IMR-90 (cell line): ENCODE data around the gene MICU1.

Source experiments
- BHLHE40 ChIP-seq: fragments of 150-350 bp; IDR thresholded peaks from 2 replicates; pipeline ENCODE4 v1.6.1; 2016; ENCODE audit warnings: mild to moderate bottlenecking, low read depth, low read length
- CEBPB ChIP-seq: IDR thresholded peaks from 2 replicates; pipeline ENCODE4 v1.6.1; 2012; ENCODE audit warnings: low read depth, low read length, improper control_type of control experiment
- CTCF ChIP-seq: conservative IDR thresholded peaks from 2 replicates; pipeline ENCODE4 v1.5.1; 2012; ENCODE audit warnings: mild to moderate bottlenecking, low read depth, low read length, improper control_type of control experiment
- FOS ChIP-seq: fragments of 150-350 bp; IDR thresholded peaks from 2 replicates; pipeline ENCODE4 v1.6.1; 2016; ENCODE audit warnings: low read depth, low read length
- POLR2A ChIP-seq: IDR thresholded peaks from 2 replicates; pipeline ENCODE4 v1.6.1; 2012; ENCODE audit warnings: mild to moderate bottlenecking, low read depth, low read length
- RFX5 ChIP-seq: IDR thresholded peaks from 2 replicates; pipeline ENCODE4 v1.8.0; 2012; ENCODE audit warnings: low read depth, mild to moderate bottlenecking, low read length, moderate library complexity
- SMC3 ChIP-seq: fragments of 150-350 bp; IDR thresholded peaks from 2 replicates; pipeline ENCODE4 v1.6.1; 2016; ENCODE audit warnings: low read depth, mild to moderate bottlenecking, antibody characterized with exemption, low read length, moderate library complexity

DNA sequence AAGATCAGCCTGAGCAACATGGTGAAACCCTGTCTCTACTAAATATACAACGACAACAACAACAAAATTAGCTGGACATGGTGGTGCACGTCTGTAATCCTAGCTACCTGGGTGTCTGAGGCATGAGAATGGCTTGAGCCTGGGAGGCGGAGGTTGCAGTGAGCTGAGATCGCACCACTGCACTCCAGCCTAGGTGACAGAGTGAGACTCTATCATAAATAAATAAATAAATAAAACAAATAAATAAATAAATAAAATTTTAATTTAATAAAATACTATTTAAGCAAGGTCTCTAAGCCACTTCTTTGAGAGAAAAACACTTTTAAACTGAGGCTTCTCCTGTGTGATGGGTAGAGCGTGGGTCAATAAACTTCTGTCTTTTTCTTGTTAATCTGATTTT, 38.3 kb downstream of the MICU1 start:
- TF ChIP-seq CTCF = no peak
- TF ChIP-seq CEBPB = no peak
- no peak for TF ChIP-seq POLR2A
- no peak for TF ChIP-seq RFX5
- TF ChIP-seq FOS = no peak
- TF ChIP-seq SMC3 = no peak
- TF ChIP-seq BHLHE40 = no peak
